HG03442 (cell line): ENCODE results near the gene GIPC2.
"Not testable (repeated sequence)": the region's sequence is repeated elsewhere in the genome, so short reads cannot be mapped to it uniquely, and the experiment has no call there.

Experiments used
- ATAC-seq: cut with Tn5 transposase; IDR thresholded peaks from one replicate; pipeline ENCODE4 v1.9.1; 2021; ENCODE audit warnings: mild to moderate bottlenecking, moderate library complexity; ENCODE audit not compliant: unreplicated experiment

GIPC2 gene, protein sequence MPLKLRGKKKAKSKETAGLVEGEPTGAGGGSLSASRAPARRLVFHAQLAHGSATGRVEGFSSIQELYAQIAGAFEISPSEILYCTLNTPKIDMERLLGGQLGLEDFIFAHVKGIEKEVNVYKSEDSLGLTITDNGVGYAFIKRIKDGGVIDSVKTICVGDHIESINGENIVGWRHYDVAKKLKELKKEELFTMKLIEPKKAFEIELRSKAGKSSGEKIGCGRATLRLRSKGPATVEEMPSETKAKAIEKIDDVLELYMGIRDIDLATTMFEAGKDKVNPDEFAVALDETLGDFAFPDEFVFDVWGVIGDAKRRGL

DNA sequence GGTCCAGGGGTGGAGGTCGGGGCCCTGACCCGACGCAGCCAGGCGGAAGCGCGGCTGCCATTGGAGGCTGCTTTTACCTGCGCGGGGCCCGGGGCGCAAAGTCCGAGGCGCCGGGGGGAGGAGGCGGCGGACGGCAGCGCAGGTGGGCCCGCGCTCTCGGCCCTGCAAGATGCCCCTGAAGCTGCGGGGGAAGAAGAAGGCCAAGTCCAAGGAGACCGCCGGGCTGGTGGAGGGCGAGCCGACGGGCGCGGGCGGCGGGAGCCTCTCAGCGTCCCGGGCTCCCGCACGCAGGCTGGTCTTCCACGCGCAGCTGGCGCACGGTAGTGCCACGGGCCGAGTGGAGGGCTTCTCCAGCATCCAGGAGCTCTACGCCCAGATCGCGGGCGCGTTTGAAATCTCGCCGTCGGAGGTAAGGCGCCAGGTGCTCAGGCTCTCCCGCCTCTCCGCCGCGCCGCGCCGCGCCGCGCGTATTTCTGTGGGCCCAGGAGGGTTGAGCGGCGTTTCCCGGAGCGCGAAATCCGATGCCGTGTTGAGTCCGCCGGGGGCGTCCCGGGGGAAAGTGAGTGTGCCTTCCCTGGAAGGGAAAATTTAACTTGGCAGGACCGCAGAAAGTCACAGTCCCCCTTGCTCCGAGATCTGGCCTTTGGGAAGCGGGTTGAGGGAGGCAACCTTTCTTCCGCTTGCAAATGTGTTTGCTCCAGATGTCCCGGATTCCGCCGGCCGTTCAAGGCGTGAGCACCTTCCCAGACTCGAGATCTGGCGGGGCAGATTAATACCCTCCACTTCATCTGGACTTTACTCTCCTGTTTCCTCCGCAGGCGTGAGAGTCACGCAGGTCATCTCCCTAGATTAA is at the start of gene GIPC2:
TSS of gene GIPC2 (plus strand) at position 41 of the 853 bp plus-strand sequence. CDS start at position 170, 129 bp downstream.
- ATAC-seq = no peak

DNA sequence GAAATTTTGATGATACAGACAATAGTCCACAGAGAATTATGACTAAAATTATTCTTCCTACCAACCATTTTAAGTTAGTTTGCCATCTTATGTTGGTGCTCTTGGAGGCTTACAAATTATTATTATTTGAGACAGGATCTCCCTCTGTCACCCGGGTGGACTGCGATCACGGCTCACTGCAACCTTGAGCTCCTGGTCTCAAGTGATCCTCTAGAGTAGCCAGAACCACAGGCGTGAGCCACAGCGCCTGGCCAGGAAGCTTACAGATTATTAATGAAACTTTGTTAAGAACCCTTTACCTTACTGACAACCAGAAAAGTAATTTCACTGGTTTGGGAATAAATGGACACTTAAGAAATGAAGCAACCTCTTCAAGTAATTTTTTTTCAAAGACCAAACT is 49.0 kb upstream of the GIPC2 start:
- no peak for ATAC-seq

DNA sequence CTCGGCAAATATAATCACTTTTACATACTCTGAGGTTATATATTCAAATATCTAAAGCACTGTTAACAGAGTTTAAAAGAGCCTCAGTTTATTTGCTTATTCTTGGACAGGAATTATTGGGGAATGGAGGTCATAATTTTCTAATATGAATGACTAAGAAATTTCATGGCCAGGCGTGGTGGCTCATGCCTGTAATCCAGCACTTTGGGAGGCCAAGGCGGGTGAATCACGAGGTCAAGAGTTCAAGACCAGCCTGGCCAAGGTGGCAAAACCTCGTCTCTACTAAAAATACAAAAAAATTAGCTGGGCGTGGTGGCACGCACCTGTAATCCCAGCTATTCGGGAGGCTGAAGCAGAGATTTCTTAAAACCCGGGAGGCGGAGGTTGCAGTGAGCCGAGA is 45.2 kb upstream of the GIPC2 start:
- ATAC-seq = not testable (repeated sequence)

DNA sequence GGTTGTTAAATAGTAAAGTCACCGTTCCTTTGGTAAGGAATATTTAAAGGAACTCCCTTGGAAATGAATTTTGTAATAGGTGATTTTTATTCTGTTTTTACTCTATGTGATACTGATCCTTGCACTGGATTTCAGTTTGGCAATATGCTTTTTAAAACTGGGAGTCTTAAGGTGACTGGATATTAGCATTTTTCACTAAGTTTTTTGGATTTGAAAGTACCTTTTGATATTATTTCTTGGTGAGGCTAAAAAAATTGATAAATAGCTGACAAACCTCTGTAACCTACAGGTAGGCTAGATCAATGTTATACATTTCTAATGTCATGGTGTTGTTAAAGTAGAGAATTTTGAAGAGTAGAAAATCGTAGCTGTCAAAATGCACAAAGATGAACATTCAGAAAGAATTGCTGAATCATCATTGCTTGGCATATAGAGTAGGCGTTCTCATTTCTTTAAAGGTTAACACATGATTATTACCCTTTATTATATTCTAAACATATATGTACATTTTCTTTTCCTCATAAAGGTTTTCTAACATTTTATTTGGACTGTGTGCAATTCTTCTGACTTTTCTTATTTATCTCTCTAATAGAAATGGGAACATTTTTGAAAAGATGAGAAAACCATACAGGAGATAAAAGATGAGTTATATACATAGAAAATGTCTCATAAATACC is 42.6 kb upstream of the GIPC2 start:
- no peak for ATAC-seq

DNA sequence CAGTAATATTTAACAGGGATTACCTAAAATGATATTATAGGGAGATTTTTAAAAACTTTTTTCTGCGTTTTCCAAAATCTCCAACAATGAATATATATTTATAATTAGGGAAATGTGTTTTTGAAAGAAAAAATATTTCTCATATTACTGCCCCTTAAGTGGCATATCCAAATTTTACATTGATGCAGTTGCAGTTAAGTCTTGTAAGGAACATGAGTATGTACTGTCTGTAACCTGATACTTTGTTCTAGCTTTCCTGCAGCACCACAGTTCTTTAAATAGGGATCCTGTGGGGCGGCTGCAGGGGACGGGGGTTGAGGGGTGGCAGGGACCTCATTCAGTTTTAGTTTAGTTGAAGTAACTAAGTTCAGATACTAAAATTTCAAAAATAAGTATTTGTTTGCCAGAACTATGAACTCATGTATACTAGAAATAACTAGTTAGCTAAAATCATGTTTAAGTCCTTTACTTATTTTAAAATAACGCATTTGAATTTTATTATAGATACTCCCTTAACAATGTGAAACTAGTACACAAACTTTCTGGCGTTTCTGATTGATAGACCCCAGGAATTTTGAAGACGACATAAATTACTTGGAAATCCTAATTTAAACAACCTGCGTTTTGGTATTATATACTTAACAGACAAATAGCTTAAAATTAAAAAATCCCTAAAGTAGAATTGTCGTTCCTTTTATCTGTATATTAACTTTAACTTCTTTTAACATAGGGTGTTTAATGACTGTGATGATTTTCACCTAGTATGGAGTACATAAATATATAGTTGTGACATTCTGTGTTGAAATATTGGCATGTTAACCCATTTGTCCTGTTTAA is 41.7 kb upstream of the GIPC2 start:
- ATAC-seq = peak; percentile 45

DNA sequence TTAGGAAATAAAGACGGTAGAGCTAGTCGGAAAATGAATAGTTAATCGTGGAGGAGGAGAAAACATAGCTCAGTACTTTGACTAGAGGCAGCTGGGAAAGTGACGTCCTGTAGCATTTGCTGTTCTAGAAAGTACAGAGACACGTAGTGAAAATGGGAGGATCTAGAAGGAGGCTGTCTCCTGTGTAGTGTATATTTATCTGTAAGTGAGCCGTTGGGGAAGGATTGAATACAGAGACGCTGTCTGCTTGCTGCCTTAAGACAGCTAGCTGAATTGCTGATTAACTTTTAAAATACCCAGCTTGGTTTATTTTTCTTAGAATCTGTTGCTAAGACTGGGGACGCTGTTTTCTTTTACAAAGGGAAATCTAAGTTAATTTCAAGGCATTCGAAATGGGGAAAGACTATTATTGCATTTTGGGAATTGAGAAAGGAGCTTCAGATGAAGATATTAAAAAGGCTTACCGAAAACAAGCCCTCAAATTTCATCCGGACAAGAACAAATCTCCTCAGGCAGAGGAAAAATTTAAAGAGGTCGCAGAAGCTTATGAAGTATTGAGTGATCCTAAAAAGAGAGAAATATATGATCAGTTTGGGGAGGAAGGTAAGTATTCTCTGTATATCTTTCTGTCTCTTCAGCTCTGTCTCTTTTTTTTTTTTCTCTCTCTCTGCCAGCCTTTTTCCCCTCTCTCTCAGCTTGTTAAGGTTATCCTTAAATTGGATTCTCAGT is 40.9 kb upstream of the GIPC2 start, which contains the start of gene DNAJB4:
TSS of gene DNAJB4 (plus strand) at position 221 of the 729 bp plus-strand sequence. CDS start at position 393, 172 bp downstream.
- ATAC-seq = peak; percentile 98

DNA sequence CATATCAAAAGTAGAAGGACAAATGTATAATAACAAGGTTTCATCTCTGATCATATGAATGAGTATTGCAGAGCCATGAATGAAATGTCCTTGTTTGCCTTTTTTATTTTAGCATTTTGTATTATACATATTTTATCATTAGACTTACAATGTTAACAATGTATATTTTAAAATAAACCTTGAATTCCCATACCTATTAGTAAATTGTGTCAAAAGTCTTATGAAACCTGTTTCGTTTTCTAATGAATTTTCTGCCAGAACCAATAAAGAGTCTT is 40.4 kb upstream of the GIPC2 start:
- ATAC-seq = no peak

DNA sequence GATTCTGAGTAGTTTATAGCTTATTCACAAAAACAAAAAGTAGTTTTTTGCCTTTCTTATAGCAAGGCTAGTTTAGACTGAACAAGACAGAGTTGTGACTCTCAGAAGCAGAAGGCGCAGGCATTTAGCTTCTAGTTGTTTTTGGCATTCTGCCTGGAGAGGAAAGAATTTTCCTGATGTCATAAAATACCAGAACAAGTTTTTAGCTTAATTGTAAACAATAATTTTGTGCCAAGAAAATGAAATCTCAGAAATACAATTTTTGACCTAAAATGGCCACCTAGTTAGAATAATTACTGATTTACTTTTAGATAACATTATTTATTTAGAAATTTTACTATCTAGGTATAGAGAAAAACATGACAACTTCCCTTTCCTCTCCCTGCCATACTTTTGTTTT is 40.0 kb upstream of the GIPC2 start:
- no peak for ATAC-seq

DNA sequence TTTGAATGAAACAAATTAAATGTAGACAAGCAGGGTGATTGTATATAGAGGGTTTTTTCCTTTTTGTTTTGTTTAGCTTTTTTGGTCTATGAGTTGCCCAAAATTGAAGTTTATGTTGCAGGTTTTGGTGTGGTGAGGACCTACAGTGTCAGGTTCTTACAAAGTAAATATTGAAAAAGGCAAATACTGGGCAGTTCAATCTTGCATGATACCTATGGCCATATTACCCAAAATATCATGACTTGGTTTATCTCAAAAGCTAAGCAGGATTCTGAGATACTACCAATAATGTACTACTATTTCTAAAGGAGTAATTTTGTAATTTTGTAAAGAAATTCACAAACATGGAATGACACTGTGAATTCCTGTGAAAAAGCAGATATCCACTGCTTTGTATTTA is 39.2 kb upstream of the GIPC2 start:
- ATAC-seq = no peak

DNA sequence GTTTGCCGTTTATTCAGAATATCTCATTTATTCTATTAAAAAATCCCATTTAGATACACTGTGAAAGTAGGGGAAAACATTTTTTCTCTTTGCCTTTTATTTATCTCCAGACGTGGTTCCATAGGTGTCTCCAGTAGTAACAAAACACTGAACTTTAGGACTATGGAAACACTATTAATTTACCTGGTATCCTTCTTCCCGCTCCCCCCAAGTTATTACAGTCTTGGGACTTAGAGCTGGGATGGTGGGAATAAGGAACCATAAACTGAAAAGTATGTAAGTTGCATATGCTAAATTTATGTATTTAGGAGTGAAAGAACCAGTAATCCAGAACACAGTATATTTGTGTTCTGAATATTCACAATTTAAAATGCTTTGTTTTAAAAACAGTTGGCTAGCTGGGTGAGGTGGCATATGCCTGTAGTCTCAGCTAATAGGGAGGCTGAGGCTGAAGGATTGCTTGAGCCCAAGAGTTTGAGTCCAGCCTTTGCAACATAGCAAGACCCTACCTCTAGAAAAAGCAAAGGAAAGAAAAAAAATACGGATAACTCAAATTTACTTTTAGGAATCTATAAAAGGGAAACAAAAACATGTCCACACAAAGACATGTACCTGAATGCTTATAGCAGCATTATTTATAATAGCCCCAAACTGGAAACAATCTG is 38.0 kb upstream of the GIPC2 start:
- ATAC-seq = no peak

DNA sequence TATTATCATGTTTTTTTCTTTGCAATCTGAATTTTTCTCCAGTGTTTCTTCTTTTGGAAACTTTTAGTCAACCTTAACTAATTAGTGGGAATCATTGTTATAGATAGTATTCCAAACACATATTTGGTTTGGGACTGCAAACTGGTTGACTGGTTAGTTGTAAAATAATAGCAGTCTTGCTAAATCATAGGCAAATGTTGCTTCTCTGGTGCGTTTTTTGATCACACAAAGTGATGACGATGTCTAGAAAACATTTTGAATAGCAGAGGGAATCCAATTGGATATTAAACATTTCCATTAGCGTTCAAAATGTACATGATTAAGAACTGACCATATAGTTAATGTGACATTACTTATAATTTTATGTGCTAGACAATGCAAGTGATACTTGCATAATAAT is 36.5 kb upstream of the GIPC2 start:
- no peak for ATAC-seq

DNA sequence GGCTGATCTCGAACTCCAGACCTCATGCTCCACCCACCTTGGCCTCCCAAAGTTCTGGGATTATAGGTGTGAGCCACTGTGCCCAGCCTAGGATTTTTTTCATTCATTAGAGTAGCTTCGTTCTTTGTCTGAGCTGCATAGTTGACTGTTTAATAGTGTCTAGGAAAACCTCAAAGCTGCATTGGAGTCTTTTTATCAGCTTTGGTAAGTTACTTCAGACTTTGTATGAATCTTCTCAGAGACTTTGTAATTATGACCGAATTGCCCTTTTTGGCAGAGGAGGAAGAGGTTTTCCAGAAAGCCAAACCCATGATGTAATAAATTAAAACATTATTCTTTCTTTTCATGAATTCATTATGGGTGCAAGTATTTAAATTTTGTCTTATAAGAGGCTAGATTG is 35.9 kb upstream of the GIPC2 start:
- ATAC-seq = no peak

DNA sequence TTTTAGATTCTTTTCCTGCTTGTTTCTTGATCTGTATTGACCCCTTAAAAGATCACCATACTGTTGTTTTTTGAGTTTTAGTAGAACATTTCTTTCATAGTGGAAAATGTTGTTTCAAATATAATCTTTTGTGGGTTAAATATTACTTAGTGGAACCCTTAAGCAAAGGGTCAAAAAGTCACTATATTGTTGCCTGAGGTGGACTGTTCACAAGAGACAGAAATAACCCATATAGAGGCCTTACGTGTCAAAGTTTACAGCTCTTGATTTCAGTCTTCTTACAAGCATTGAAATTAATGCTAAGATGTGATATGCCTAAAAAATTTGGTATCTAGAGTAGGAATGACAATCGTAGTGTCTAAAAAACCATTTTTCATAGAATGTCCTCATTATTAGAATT is 34.7 kb upstream of the GIPC2 start:
- no peak for ATAC-seq

DNA sequence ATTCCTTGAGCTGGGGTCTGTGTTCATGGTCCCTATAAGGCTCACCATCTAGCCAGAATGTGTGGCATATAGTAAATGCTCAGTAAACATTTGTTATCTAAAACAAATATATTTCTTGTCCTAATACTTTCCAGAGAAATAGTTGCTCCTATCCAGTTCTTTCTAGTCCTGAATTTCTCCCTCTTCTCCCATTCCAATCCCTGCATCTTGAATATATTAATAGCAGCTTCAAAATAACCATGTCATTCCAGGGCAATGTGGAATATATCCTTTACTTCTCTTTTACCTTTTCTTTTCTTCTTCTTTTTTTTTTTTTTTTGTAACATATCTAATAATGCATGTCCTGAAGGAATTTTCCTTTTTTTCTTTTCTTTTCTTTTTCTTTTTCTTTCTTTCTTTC is 30.6 kb upstream of the GIPC2 start:
- no peak for ATAC-seq

DNA sequence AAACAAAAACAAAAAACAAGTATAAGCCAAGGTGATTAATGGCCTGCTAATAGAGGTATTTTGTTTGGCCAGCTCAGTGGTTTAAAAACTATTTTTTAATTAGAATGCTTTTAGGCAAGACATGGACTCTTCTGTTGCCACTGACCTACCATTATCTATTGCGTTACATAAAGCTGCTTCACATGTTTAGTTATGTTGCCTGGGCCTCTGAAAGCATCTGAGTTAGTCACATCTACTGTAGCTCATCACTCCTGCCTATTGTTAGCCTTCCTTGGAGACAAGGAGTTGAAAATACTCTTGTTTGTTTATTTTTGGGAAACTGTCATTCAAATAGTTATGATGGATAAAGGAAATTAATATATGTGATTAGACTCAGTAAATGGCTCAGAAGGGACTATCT is 26.7 kb upstream of the GIPC2 start:
- ATAC-seq = no peak

DNA sequence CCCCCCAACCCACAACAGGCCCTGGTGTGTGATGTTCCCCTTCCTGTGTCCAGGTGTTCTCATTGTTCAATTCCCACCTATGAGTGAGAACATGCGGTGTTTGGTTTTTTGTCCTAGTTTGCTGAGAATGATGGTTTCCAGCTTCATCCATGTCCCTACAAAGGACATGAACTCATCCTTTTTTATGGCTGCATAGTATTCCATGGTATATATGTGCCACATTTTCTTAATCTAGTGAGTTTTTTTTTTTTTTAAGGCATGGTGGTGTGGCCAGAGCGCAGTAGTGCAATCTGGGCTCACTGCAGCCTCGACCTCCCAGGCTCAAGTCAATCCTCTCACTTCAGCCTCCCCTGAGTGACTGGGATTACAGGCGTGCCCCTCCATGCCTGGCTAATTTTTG is 24.6 kb upstream of the GIPC2 start:
- ATAC-seq = not testable (repeated sequence)

DNA sequence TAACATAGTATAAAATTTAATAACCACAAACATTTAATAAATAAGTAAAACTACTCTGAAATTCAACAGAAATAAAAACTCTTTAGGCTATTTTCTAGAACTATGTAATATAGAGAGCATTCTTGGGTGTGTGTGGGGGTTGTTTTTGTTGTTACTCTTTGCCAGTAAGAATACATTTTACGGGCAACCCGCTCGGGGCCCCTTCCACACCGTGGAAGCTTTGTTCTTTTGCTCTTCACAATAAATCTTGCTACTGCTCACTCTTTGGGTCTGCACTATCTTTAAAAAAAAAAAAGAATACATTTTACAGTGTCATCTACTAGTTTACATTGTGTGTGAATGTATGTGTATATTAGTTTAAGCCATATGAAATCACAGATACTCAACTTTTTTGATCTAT is 16.0 kb upstream of the GIPC2 start:
- no peak for ATAC-seq

DNA sequence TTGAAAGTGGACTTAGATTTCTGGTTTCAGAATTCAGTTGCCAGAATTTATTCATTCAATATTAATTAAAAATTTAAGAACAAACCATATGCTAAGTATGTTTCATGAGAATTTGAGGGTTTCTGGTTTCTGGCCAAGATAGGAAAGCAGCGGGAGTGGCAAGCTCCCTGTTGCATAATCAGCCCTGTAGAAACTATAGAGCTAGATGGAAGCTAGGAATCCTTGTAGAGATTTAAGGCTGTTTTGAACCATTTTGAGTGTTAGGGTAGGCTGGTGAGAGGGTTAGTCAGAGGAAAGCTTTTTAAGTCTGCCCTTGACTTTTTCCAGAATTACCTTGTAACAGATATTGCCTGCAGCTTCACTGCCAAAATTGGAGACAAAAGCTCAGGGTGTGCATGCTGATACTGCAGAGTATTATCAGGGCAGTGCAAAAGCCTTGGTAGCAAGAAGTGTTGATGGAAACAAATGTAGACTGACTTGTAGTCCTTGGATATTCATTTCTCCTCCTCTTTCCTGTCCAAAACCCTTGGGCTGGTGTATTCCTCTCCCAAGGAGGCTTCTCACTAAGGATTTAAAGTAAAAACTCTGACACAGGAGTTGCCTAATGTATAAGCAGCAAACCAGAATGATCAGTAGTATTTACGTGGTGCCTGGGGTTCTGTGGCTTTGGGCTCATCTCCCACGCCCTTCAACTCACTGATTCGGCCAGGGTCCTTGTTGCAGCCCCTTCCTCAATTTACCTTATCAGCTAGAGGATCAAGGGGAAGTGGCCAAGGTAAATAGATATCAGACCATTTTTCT is 12.6 kb upstream of the GIPC2 start:
- ATAC-seq = no peak

DNA sequence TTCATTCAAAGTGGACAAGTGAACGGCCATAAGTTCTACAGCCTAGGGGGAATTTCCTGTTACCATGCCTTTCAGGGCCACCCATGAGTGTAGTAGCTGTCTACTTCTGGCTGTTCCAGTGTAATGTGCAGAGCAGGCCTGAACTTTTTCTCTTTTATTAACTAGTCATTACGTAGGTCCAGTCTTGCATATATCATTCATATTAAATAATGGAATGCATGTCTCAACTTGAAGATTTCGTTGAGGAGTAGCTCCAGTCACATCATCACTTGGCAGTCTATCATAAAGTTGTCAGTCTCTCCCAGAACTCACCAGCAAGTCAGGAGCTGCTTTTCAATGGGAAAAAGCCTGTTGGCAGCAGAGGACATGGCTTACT is 12.0 kb upstream of the GIPC2 start:
- ATAC-seq = no peak
